Fibroblast of skin of right biceps (primary cell): ENCODE results near the gene SUPT5H.
"Not testable (repeated sequence)": the region's sequence is repeated elsewhere in the genome, so short reads cannot be mapped to it uniquely, and the experiment has no call there.

ENCODE experiments used
- DNase-seq: peaks from one replicate; pipeline ENCODE4 v3.0.0-alpha.2; 2013

SUPT5H gene

DNA sequence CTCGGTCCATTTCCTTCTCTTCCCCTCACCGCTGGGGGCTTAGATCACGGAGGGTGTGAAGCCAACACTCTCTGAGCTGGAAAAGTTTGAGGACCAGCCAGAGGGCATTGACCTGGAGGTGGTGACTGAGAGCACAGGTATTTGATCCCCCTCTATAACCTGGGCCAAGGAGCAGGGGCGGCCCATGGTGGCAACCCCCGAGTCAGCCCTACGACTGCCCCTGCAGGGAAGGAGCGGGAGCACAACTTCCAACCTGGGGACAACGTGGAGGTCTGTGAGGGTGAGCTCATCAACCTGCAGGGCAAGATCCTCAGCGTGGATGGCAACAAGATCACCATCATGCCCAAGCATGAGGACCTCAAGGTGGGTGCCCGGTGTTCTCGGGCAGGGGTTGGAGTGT is 23.7 kb downstream of the SUPT5H start:
- no peak for DNase-seq

DNA sequence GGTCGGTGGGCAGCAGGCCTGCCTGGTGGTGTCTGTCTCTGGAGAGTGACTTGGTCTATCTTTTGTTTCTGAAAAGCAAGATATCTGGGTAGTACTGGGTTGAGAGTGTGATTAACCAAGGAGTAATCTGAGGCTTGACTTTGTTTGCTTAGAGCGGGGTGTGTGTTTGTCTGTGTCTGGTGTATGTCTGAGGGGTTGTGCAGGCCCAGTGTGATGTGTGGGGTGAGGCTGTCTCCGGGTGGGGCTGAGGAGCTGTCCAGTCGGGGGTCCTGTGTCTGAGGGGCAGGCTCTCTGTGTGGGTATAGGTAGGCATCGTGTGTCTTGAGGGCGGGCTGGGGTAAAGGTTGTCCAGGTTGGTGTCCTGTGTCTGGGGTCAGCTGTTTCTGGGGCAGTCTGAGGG is 24.2 kb downstream of the SUPT5H start:
- no peak for DNase-seq

DNA sequence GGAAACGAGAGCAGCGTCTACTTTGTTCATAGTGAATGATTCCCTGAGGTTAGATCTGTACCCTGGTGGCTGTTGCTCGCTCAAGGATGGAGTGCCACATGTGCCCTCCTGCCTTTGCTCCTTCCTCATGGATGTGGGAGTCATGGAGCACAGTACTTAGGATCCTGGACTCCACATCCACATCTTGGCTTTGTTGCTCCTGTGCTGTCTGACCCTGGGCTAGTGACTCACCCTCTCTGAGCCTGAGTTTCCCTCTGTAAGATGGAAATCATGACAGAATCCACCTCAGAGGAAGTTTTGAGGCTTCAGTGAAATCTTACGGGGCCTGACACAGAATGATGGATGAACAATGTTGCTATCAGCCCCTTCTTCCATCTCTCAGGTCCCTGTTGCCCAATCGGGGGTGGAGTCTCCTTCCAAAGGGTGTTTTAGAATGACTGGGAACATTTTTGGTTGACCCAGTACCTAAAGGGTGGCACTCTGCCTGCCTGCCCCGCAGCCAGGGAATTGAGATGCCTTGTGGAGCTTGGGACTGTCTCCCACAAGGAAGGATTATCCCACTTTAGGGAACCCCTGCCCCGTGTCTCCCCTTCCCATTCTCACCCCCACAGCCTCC is 25.4 kb downstream of the SUPT5H start:
- no peak for DNase-seq

DNA sequence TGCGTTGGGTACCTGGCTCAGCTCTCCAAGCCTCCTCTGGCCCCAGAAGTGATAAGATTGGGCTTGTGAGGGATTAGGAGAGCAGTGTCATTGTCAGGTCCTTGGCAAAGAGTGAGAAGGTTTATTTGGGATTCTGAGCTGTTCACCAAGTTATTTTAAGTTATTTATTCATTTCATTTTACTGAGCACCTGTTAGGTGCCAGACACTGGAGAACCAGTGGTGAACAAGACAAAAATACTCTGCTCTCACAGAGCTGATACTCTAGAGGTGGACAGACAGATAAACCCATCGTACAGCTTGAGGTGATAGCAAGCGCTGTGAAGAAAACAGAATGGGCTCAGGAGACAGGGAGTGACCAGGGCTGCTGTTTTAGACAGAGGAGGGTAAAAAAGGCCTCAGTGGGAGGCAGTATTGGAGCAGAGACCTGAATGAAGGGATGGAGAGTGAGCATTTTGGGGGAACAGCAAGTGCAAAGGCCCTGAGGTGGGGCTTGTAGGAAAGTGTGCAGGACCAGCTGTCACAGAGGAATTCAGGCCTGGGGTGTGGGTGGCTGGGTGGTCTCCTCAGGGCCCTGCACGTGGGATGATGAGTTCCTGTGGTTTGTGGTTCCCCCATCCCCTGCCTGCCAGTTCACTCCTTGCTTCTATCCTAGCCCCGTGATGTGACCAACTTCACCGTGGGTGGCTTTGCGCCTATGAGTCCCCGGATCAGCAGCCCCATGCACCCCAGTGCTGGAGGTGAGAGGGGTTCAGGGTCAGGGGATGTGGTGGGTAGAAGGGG is 26.6 kb downstream of the SUPT5H start:
- no peak for DNase-seq

DNA sequence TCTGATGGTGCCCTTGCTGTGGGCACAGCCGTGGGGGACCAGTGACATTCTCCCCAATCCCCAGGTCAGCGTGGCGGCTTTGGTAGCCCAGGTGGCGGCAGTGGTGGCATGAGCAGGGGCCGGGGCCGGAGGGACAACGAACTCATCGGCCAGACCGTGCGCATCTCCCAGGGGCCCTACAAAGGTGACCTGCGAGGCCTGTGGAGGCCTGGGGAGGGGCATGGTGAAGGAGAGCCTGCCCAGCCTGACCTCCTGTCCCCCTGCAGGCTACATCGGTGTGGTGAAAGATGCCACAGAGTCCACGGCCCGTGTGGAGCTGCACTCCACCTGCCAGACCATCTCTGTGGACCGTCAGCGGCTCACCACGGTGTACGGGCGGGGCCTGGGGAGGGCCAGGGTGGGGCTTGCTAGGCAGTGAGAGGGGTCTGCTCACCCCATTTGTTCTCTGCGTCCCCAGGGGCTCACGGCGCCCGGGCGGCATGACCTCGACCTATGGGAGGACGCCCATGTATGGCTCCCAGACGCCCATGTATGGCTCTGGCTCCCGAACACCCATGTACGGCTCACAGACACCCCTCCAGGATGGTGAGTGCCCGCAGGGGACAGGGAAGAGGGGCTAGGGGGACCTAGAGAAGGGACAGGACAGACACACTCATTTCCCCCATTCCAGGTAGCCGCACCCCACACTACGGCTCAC is 27.5 kb downstream of the SUPT5H start:
- DNase-seq, result no peak

DNA sequence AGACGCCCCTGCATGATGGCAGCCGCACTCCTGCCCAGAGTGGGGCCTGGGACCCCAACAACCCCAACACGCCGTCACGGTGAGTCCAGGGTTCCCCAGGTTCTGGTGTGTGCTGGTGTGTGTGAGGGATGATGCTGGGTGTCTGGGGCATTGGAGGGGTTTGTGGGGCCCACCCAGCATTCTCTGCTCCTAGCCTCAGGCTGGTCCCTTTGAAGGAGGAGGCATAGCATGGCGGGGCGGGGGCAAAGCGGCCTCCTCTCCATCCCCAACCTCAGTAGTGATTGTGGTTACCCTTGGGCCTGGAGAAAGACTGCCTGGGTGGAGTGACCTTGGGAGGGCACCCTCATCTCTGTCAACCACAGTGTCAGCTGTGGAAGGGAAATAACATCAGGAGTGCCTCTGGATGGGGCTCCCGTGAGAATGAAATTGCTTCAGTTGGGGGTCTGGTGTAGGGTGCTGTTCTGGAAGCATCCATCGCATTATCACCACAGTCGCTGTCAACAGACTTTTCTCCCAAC is 28.1 kb downstream of the SUPT5H start:
- DNase-seq, result no peak

DNA sequence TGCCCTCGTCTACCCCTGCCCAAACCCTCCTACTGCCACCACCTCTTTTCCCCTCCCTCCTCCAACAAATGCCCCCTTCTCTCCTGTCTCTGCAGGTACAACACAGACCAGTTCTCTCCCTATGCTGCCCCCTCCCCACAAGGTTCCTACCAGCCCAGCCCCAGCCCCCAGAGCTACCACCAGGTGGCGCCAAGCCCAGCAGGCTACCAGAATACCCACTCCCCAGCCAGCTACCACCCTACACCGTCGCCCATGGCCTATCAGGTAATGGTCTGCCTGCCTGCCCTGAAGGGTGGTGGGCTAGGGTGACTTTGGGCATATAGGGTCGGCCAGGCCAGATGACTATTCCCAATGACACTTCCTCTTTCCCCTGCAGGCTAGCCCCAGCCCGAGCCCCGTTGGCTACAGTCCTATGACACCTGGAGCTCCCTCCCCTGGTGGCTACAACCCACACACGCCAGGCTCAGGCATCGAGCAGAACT is 28.8 kb downstream of the SUPT5H start:
- peak; percentile 18 for DNase-seq

DNA sequence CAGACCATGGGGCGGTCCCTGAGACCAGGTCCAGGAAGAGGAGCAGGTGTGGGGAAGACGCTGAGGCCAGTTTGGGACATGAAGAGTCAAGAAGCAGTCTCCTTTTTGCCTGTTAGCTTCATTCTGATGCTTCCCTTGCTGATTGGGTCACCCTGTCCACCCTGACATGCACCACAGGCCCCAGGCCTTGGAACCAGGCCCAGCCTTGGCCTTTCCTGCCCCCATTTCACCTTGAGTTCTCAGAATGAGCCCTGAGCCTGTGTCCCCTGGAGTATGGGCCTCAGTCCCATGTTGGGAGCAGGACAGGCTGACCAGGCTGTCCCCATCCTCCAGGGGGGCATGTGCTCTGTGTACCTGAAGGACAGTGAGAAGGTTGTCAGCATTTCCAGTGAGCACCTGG is 30.4 kb downstream of the SUPT5H start:
- DNase-seq, result no peak

DNA sequence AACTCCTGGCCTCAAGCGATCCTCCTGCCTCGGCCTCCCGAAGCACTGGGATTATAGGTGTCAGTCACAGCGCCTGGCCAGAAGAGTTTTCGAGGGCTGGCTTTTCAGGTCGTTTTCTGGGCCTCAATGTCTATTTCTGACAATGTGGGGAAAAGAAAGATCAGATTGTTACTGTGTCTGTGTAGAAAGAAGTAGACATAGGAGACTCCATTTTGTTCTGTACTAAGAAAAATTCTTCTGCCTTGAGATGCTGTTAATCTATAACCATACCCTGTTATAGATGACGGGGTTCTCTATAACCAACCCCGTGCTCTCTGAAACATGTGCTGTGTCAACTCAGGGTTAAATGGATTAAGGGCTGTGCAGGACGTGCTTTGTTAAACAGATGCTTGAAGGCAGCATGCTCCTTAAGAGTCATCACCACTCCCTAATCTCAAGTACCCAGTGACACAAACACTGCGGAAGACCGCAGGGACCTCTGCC is 34.0 kb downstream of the SUPT5H start:
- DNase-seq, result not testable (repeated sequence)

DNA sequence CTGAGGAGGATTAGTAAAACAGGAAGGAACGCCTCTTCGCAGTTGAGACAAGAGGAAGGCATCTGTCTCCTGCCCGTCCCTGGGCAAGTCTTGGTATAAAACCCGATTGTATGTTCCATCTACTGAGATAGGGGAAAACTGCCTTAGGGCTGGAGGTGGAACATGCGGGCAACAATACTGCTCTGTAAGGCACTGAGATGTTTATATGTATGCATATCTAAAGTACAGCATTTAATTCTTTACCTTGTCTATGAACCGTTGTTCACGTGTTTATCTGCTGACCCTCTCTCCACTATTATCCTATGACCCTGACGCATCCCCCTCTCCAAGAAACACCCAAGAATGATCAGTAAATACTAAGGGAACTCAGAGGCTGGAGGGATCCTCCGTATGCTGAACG is 34.5 kb downstream of the SUPT5H start:
- no peak for DNase-seq

DNA sequence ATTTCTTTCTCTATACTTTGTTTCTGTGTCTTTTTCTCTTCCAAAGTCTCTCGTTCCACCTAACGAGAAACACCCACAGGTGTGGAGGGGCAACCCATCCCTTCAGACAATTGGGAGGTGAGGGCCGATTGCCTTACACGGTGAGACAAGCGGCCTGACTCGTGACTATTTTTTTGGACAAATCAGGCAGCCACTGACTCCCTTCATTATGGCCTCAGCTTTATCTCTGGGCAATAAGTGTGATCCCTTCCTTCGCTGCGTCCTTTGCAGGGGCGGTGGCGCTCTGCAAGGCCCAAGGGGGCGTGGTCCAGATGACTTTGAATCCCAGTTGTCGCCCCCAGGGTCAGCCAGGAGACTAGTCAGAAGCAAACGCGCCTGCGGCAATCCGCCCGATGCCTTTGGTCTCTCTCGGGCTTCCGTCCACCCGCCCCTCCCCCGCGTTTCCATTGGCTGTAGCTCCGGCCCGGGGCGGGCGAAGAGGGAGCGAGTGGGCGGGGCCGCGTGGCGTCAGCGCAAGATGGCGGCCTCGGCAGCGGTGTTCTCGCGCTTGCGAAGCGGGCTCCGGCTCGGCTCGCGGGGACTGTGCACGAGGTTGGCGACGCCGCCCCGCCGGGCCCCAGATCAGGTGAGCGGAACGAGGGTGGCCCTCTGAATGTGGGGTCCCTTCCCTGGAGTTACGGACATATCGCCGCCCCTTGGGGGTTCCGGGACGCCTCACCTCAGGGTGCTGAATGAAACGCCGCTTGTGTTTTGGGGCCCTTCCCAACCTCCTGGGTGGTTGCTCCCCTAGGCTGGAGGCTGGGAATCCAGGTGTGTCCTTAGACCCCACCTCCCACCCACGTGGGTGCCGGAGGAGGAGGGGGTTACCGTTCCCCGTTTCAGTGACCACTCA is 35.2 kb downstream of the SUPT5H start, which contains the start of gene TIMM50:
TIMM50 (plus strand) TSS at position 502 of the 892 bp plus-strand sequence; CDS start at position 518, 16 bp downstream.
- peak; percentile 95 for DNase-seq

DNA sequence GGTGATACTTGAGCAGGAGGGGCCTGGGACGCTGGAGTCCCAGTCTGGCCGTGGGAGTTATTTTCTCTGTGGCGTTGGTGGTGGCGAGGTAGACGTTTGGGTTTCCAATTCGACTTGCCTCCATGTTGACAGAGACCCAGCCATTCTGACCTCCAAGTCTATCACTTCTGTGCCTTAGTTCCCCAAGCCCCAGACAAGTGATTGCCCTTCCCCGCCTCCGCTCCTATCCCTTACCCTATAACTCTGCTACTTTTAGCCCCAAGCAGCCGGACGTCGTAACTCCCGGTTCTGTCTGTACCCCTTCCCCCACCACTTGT is 35.8 kb downstream of the SUPT5H start:
- DNase-seq, result no peak

DNA sequence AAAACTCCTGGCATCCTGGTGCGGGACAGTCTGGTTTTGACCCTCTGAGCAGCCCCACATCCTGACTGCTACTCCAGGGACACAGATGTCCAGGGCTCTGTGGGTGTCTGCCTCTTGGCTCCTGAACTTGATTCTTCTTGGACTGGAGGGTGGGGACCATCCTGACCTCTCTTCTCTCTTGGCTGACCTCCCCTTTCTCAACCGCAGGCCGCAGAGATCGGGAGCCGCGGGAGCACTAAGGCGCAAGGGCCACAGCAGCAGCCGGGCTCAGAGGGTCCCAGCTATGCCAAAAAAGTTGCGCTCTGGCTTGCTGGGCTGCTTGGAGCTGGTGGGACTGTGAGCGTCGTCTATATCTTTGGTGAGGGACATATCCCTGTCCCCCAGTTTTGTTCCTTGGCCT is 36.3 kb downstream of the SUPT5H start:
- DNase-seq, result no peak

DNA sequence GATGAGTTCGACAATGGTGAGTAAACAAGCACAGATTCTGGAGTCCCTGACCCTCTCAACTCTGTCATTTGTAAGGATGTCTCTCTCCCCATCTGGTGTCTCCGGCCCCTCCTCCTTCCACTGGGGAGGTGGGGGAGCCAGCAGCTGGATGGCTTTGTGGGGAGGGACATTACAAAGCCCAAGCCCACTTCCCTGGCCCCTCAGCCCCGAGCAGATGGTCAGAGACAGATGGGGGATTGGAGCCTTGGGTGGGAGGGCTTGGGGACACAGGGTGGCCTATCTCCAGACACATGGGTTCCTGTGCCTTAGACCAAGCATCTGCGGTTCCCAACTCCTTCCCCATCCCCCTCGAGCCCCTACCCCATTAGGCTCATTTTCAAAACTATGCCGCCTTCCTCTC is 37.8 kb downstream of the SUPT5H start:
- no peak for DNase-seq

DNA sequence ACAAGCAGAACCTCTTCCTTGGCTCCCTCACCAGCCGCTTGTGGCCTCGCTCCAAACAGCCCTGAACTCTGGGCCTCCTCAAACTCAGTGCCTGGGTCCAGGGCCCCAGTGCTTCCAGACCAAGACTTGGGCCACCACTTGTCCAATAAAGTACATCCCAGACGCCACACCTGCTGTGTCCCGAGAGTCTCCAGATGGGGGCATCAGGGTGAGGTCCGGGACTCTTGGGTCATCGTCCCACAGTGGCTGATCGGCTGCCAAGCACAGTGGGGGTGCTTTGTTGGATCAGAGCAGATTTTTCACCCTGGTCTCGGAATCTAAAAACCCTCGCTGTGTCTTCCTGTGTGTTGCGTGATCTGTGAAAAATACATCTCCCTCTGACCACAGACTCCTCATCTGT is 44.4 kb downstream of the SUPT5H start:
- no peak for DNase-seq

DNA sequence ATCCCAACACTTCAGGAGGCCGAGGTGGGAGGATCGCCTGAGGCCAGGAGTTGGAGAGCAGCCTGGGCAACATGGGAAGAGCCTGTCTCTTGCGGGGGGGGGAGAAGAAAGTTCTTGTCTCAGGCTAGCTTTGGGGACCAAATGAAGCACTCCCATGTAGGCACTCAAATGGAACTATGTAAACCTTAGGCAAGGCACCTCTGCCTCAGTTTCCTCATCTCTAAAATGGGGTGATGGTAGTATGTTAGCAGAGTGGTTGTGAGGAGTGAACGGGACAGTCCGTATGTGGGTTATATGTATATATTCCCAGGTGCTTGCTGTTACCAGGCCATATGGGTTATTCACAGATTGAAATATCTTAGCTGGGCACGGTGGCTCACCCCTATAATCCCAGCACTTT is 46.8 kb downstream of the SUPT5H start:
- DNase-seq, result no peak

DNA sequence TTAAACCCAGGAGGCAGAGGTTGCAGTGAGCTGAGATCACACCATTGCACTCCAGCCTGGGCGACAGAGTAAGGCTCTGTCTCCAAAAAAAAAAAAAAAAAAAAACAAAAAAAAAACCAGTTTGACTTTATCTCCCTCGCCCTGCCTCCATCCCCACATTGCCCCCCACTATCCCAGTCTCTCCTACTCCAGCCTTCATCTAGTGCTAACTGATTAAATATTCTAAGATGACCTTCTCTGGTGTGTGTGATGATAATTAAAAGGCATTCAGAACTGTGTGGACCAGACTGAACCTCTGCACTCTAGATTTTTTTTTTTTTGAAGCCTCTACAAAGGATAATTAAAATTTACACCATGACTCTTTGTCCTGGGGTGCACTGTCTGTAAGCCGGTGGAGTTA is 47.4 kb downstream of the SUPT5H start:
- no peak for DNase-seq

DNA sequence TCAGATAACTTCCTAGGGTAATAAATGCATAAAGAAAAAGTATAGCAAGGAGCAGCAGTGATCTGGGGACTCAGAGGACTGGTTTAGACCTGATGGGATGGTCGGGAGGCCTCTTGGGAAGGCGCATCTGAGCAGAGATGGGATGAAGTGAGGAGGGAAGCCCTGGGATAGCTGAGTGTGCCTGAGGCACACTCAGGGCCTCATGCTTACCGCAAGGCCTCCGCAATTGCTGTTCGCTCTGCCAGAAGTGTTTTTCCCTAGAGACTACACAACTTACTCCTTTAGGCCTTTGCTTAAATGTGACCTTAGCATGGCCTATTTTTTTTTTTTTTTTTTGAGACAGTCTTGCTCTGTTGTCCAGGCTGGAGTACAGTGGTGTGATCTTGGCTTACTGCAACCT is 49.3 kb downstream of the SUPT5H start:
- DNase-seq, result no peak

DNA sequence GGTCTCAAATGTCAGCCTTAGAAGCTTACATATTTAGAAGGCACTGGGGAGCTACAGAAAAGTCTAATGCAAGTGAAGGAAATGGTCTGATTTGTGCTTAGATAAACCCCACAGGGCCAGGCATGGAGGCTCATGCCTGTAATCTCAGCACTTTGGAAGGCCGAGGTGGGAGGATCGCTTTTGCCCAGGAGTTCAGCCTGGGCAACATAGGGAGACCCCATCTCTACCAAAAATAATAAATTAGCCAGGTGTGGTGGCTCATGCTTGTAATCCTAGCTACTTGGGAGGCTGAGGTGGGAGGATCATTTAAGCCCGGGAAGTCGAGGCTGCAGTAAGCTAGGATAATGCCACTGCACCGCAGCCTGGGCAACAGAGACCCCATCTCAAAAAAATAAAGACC is 50.7 kb downstream of the SUPT5H start:
- DNase-seq, result no peak

DNA sequence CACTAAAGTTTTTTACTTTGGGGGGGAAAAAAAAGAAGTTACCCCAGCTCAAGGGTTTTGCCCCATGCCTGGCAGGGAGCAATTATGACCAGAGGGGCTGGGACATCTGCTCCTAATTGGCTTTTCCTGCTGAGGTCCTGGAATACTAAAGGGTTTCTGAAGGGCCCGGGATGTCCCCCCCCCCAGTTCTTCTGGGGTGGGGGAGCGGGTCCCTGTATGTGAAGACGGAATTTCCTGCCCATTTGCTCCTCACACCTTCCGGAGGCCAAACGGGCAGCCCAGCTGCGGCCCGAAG is 52.3 kb downstream of the SUPT5H start:
- DNase-seq, result no peak

DNA sequence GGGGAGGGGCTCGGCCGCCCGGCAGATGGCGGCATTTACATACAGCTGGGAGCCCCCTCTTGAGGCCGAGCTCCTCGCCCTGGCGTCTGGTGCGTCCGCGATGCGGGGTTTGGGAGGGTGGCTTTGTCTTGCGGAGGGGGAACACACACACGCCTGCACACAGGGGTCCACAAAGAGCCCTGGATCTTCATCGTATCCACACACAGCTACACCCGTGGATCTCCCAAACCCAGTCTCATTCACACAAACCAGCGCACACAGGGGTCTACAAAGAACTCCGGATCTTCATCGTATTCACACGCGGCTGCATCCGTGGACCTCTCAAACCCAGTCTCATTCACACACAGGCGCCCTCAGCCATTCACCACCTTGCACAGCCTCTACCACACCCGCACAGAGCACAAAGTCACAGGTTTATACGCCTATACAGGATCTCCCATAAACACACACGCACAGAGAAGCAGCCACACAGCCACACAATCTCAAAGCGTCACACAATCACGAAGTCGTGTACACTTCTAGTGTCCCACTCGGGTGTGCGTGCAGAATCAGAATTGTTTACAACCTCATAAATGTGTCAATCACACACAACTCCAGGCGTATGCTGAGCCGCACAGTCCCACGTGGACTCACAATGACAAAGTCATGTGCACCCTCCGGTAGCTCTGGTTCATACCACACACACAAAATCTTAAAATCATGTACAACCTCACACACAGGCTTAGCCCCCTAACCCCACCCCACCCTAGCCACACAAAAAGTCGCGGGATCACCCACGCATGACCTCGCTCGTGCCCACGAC is 52.8 kb downstream of the SUPT5H start:
- DNase-seq, result peak; percentile 18
